Hypothalamus (tissue), 51 donors: ENCODE results near the gene A4GALT.
"Not testable (repeated sequence)": the region's sequence is repeated elsewhere in the genome, so short reads cannot be mapped to it uniquely, and the experiment has no call there.

Experiments used
- DNase-seq, 51 donors: peaks; one replicate each; lab custom pipeline; 2025; lab: John Stamatoyannopoulos, UW

The A4GALT gene

DNA sequence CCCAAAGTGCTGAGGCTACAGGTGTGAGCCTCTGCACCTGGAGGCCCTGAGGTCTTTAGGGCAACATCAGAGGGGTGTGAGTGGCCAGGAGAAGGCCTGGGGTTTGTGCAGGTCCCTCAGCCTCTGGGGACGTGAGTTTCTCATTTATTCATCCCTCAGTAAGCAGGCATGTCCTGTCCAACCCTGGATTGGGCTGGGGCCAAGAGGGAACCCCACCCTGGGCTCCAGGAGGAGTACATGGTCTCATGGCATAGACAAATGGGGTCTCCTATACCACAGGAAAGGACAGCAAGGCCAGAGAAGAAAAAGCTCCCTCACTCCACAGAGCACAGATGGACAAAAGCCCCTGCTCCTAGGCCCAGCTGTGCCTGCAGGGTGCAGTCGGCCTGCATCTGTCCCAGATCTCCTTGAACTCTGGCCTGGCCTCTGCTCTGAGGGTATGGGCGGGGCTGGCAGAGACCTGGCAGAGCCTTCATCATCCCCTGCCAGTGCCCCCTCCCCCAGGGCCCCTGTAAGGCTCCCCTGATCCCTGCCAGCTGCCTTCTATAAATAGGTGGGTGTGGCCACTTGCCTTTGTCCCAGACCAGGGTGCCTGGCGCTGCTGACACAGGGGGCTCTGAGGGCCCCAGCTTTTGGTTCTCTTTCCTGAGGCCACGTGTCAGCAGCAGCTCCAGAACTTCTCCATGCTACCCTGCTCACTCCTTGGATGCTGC lies 34.6 kb downstream of the A4GALT start:
- no peak for DNase-seq

DNA sequence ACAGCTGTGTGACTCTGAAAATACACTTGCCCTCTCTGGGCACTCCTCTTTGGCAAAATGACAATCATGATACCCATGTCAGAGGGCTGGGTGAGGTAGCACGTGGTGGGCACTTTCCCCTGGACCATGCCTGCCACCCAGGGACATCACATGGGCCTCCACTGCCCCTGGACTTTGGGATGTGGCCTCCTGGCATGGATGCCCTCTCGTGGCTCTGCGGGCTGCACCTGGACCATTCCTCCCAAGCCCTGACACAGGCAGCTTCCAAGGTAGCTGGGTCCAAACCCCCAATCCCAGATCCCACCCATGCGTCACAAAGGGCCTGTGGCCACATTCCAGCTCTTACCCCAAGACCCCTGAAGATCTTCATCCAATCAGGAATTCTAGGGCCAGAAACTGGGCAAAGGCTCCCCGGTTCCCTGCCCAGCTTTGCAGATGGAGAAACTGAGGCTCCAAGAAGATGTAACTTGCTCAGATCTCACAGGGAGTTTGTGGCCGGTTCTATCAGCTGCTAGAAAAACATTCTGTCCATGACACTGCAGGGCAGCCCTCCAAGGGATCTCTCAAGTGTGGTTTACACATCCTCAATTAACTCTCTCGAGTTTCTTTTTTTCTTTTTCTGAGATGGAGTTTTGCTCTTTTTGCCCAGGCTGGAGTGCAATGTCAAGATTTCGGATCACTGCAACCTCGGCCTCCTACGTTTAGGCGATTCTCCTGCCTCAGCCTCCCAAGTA lies 36.0 kb downstream of the A4GALT start:
- no peak for DNase-seq

DNA sequence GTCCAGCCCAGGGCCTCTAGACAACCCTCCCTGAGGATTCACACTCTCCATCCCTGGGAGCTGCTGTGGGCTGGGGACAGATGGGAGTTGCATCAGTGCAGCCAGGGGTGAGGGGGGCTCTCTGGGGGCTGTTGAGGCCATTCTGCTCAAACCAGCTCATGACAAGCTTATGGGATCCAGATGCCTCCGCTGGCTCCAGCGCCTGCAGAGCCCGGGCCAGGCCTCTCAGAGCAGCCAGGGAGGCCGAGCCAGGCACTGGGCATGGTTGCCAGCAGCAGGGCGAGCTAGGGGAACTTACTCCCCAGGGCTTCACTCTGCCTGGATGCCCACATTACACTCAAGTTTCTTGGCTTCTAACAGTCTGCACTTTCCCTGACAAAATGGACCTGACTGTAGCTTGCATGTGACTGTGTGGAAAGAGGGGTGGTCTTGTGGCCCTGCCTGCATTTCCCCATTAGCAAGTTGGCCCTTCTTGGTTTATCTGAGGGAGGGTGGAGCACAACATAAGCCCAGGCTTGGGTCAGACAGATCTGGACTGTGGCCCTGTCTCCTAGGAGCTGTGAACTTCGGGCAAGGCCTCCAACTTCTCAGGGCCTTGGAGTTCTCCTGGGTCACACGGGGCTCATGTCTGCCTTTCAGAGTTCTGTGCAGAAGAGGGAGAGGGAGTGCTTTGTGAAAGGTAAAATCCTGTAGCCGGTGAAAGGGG lies 36.9 kb downstream of the A4GALT start:
- peak in 24 of 51 donors; percentile 6 to 63 (median 35) for DNase-seq

DNA sequence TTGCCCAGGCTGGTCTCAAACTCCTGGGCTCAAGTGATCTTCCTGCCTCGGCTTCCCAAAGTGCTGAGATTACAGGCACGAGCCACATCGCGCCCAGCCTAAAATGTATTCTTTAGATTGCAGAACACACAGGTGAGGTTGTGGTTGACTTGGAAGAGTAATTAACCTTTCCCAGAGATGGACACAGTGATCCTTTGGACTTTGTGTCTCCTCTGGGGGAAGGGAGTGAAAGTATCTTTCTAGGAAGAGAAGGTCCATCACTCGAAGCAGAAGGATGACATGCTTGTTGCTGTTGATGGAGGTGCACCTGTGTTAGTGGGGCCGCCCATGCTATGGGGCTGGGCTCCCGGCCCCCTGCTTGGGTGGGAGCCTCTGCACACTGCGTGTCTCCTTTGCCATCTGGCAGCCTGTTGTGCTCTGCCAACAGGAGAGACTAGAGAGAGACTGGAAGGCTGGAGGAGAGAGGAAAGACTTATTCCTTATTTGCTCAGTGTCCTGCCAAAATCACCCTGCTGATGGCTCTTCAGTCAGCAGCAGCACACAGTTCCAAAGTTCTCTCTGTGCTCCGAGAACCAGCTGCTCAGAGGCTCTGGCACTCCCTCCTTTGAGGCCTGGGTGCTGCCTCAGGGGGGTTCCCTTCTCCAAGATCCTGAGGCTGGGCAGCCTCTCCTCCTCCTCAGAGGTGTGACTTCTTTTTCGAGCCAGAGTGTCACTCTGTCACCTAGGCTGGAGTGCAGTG lies 38.4 kb downstream of the A4GALT start:
- DNase-seq, result no peak

DNA sequence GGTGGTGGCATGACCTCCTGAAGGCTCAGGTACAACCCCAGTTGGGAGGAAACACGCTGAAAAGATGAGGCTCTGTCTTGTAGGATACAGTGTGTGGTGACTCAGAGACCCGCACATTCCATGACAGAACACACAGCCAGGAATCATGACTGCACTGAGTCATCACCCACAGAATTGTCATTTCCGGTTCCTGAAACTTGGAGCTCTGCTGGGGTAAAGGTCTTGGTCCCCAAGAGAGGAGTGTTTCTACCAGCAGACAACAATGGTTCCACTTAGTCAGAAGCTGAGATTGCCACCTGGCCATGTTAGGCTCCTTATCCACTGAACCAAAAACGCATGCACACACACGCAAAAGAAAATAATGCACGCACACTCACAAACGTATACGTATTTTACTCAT lies 40.0 kb downstream of the A4GALT start:
- DNase-seq, result no peak

DNA sequence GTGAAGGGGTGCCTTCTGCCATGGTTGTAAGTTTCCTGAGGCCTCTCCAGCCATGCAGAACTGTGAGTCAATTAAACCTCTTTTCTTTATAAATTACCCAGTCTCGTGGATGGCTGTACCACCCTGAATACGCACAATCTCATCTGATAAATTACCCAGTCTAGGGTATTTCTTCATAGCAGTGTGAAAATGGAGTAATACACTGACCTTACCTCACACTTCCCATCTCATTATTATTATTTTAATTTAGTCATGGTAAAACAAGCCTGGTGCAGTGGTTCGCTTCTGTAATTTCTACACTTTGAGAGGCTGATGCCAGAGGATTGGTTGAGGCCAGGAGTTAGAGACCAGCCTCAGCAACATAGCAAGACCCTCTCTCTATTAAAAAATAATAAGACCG lies 41.0 kb downstream of the A4GALT start:
- DNase-seq, result no peak

DNA sequence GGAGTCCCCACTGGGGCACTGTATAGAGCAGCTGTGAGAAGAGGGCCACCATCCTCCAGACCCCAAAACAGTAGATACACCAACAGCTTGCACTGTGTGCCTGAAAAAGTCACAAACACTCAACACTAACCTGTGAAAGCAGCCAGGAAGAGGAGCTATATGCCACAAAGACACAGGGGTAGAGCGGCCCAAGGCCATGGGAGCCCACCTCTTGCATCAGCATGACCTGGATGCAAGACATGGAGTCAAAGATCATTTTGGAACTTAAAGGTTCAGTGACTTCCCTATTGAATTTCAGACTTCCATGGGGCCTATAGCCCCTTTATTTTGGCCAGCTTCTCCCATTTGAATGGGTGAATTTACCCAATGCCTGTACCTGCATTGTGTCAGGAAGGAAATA lies 41.8 kb downstream of the A4GALT start:
- DNase-seq, result no peak

DNA sequence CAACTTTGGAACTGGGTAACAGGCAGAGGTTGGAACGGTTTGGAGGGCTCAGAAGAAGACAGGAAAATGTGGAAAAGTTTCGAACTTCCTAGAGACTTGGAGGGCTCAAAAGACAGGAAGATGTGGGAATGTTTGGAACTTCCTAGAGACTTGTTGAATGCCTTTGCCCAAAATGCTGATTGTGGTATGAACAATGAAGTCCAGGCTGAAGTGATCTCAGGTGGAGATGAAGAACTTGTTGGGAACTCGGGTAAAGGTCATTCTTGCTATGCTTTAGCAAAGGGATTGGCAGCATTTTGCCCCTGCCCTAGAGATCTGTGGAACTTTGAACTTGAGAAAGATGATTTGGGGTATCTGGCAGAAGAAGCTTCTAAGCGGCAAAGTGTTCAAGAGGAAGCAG lies 42.7 kb downstream of the A4GALT start:
- not testable (repeated sequence) for DNase-seq

DNA sequence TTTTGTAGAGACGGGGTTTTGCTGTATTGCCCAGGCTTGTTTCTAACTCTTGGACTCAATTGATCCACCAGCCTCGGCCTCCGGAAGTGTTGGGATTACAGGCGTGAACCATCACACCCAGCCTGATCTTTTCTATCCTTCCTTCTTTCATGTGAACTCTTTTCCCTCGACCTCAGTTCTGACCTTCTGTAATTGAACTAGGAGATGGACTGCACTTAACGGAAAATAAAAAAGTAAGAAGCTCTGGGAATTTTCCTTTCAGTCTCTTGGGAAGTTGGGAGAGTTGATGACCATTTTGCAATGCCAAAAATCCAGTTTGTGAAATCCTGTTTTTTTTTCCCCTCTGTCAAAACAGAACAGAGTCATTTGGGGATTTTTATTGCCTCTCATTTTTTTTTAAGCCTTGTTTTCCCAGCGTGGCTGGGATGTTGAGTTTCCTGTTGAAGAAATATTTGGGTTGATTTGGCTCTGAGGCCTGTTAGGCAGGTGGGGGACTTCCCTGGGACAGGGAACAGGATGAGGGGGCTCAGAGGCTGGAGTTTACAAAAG lies 44.5 kb downstream of the A4GALT start:
- no peak for DNase-seq

DNA sequence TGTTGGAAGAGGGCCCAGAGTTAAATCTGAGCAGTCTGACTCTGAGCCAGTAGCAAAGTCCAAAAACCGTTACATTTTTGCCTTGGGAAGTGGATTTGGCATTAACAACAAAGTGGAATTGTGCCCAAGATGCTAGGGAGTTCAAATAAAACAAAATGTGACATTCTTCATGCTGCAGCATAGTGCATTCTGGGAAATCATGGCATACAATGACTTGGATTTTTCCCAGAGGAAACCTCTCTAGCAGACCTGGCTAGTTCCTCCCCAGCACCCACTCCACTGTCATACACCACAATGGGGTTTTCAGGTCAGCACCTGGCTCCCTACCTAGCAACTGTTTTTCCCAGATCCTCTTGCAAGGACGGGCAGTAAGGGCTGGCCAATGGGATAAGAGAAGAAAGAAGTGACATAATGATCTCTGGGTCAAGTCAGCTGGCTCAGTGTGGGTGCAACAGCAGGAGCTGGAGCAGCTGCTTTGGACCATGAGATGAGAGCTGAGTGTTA lies 46.7 kb downstream of the A4GALT start:
- DNase-seq, result no peak

DNA sequence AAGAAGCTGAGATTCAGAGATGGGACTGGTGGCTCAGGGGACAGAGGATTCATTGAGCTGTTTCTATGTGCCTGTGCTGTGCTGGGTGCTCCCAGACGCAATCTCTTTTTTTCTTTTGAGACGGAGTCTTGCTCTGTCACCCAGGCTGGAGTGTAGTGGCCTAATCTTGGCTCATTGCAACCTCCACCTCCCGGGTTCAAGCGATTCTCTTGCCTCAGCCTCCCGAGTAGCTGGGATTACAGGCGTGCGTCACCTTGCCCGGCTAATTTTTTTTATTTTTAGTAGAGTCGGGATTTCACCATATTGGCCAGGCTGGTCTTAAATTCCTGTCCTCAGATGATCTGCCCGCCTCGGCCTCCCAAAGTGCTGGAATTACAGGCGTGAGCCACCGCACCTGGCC lies 47.6 kb downstream of the A4GALT start:
- DNase-seq, result not testable (repeated sequence)

DNA sequence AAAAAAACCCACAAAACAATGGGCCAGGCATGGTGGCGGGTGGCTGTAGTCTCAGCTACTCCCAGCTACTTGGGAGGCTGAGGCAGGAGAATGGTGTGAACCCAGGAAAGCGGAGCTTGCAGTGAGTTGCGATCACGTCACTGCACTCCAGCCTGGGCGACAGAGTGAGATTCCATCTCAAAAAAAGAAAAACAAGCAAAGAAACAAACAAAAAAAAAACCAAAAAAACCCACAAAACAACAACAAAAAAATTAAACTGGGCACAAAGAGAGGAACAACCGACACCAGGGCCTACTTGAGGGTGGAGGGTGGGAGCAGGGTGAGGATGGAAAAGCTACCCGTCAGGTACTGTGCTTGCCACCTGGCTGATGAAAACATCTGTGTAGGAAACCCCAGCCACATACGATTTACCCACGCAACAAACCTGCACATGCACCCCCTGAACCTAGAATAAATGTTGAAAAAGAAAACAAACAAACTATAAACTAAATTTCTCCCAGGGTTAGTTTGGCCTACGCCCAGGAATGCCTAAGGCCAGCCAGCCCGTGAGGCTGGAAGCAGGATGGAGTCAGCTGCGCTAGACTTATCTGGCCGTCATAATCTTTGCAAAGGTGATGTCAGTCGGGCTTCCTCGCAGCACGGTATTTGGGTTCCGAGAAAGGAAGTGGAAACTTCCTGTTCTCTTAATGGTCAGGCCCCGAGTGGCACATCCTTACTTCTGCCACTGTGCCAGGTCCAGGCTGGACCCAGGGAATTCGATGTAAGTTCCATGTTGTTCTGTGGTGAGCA lies 49.6 kb downstream of the A4GALT start:
- DNase-seq, result no peak

DNA sequence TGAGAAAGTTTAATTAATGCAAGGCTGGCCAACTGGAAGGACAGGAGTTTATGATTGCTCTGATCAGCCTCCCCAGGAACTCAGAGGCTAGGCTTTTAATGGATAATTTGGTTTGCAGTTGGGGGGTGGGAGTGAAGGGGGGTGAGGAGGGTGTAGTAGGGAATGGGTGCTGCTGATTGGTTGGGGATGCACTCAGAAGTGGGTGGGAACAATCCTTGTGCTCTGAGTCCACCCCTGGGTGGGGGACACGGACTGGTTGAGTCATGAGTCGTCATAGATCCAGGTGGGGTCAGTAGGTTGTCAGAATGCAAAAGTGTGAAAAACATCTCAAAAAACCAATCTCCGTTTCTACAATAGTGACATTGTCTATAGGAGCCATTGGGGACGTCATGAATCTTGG lies 50.6 kb downstream of the A4GALT start:
- no peak for DNase-seq

DNA sequence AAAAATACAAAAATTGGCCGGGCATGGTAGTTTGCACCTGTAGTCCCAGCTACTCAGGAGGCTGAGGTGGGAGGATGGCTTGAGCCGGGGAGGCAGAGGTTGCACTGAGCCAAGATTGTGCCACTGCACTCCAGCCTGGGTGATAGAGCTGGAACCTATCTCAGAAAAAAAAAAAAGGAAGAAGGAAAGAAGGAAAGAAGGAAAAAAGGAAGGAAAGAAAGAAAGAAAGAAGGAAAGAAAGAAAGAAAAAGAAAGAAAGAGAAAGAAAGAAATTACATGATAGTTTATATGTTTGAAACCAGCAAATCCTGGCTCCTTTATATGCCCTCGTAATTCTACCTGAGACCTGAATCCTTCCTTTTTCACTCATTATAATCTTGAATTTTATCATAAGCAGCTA lies 54.3 kb downstream of the A4GALT start:
- DNase-seq, result not testable (repeated sequence)

DNA sequence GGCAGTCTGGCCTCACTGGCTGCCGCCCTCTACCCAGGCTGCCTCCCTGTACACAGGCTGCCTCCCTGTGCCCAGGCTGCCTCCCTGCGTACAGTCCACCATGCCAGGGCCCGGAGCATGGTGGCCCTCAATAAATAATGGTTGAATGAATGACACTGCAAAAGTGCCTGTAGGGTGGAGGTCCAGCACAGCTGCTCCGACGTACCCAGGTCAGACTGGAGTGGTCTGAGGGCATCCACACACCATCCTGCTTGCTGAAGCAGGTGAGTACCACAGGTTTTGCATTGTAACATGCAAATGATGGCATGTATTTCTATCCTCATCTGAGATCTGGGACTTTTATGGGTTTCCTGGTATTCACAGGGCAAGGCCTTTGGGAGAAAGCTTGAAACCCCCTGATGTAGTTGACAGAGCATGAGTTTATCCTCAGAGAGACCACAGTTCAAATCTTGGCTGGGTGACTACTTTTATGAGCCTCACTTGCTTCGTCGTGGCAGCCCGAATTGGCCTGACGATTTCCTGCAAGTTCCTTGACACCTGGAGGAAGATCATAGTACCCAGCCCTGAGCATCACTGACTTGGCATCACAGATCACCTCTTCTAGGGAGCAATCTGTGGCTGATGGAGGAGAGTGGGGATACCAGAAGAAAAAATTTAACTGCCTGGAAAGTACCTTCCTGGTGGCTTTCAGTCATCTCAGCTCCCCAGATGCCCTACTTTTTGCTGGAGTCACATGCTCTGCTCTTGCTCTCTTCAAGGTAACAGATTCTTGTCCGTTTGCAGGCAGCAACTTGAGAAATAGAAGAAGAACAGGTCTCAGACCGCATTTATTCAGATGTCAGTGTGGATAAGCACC lies 55.5 kb downstream of the A4GALT start:
- DNase-seq, result no peak

DNA sequence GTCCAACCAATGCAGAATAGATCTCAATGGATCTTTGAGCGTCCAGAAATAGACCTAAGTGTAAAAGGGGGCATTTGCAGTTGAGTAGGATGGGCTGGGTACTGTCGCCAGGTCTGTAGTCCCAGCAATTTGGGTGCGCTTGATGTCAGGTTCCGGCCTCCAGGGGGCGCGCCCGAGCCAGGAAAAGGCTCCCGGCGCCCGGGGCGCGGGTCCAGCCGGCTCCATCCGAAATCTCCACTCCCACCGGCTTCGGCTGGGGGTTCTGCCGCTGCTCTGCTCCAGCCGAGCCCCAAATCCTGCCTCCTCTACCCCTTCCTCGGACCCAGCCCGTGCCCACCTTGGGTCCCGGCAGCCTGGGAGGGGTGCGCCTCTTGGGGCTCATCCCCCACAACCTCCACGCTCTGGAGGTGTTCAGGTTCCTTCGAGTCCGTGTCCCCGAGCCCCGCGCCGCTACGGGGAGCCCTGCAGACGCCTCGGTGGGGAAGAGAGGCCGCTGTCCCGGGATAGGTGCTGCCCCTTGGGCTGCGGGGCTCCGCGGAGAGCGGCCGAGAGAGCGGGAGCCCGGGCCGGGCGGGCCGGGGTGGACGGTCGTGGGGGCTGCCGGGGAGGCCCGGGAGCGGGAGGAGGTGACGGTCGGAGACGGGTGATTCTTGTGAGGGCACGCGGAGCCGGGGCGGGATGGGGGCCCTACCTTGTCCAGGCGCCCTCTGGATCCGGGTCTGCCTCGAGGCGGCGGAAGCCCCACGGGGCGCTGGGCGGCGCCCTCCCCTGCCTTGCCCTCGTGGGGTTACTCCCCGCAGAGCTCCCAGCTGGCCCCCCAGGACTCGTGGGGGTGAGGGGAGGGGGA lies 58.5 kb downstream of the A4GALT start:
- DNase-seq, result peak in 45 of 51 donors; percentile 10 to 83 (median 55)

DNA sequence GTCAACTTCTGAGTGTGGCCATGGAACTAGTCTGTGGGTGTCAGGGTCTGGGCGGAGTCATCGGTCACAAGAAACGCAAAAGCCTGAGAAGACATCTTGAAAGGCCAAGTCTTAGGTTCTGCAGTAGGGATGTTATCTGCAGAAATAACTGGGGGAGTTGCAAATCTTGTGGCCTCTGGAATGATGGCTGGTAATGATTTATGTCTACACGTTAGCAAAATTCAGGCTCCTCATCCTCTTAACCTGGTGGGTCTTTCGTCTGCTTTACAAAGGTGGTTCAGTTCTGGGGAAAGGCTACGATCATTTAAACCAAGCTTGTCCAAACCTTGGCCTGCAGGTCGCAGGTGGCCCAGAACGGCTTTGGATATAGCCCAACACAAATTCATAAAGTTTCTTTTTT lies 64.1 kb downstream of the A4GALT start:
- no peak for DNase-seq

DNA sequence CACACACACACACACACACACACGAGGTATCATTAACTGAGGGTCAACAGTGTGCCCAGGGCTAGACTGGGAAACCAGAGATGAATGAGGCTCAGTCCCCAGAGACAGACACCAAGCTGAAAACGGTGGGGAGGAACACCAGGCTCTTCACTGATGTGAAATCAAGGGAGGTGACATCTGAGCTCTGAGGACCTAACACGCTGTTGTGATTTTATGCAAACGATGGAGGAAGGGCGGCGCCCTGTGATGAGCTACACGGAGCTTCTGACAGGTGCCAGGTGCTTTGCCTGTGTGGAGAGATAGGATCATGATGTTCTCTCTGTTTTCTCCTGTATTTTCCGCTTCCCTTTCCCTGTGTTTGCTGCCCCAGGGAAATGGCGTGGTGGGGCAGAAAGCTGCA lies 65.0 kb downstream of the A4GALT start:
- DNase-seq, result no peak
